Islet precursor cell (in vitro differentiated cells): Measurements from ENCODE around the gene CYP3A5.
A peak's percentile ranks its signal among the peaks of the same experiment; 100 is the strongest.
"Not testable (repeated sequence)": the region's sequence is repeated elsewhere in the genome, so short reads cannot be mapped to it uniquely, and the experiment has no call there.

Experiments used
- DNase-seq: peaks from one replicate; pipeline ENCODE4 v3.0.0-alpha.2; 2018

CYP3A5 gene

GRCh38 chr7:99679400-99680191 lies at the start of gene CYP3A5:
CYP3A5 (minus strand) TSS chr7:99679996; CDS start chr7:99679896, 100 bp downstream.
- DNase-seq: no peak

- DNase-seq: no peak
These were observed 48.8 kb upstream of the CYP3A5 start for GRCh38 chr7:99728615-99729014.

- DNase-seq: not testable (repeated sequence)
These were observed 43.4 kb upstream of the CYP3A5 start for GRCh38 chr7:99723201-99723600.

GRCh38 chr7:99720800-99721595 lies 41.2 kb upstream of the CYP3A5 start:
- DNase-seq: no peak

GRCh38 chr7:99719996-99720769 lies 40.4 kb upstream of the CYP3A5 start:
- no peak for DNase-seq

GRCh38 chr7:99713995-99714570 lies 34.3 kb upstream of the CYP3A5 start:
- no peak for DNase-seq

- DNase-seq: no peak
These were observed 30.2 kb upstream of the CYP3A5 start for GRCh38 chr7:99709838-99710578.

DNA sequence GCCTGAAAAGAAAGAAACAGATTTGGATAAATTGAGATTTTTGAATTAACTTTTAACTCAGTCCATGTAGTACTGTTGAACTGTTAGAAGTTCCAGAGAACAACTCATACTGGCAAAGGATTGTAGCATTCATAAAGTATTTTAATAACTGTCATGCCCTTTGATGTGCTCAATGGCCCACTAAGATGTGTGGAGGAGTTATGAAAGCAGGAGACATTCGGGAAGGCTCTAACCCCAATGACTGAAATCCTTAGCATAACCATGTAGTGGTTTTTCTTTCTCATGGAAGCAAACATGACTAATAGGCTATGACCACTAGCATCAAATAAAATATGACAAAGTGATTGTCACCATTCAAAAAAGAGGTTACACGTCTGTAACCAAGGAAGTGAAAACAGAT lies 29.5 kb upstream of the CYP3A5 start:
- DNase-seq: no peak

DNA sequence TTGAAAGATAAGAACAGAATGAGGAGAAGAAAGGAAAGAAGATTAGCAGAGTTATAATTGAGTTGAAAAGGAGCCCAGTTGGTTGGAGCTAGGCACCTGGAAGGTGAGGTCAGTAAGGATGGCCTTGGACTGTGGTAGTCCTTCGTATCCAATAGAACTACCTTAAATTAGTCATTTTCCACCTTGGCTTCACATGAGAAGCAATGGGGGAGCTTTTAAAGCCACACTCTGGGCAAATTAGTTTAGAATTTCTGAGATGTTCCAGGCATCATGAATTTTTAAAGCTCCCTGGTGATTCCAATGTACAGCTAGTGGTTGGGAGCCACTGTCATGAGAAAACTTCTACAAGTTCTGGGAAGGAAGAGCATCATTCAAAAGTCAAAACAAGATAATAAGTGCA lies 27.3 kb upstream of the CYP3A5 start:
- no peak for DNase-seq

GRCh38 chr7:99699946-99700345 lies 20.1 kb upstream of the CYP3A5 start:
- no peak for DNase-seq

DNA sequence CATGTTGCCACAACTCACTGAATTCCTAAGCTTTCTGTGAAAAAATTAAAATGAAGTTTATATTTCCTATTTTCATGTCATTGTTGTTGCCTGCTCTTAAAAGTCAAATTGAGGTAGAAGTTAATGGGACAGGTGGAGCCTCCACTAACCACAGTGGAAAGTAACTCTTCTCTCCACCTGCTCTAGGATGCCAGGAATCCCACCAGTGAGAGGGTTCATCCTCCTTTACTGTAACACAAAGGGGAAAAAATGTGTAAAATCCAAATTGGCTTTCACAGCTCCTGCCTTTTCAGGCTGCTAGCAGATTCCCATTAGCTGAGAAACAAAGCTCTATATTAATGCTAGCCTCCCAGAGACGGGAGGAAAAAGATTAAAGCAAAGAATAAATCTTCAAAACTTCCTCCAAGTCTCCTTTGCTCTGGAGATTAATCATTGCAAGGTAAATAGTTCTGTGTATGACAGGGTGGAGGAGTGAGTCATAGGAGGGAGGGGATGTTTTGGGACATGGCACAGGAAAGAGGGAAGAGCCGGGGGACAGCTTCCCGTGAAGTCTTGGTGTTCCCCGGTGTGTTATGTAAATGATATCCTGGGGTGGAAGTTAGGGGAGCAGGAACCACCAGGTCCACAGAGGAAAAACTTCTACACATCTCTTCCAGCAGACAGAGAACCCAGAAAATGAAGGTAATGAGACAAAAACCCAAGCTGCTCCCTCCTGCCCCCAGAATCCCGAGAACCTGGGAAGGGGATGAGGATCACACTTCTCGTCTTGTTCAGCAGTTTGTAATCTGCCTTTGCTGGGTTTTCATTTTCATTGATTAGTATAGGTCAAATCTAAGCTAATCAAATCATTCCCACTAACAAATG lies 19.3 kb upstream of the CYP3A5 start:
- not testable (repeated sequence) for DNase-seq

- no peak for DNase-seq
These were observed 15.1 kb upstream of the CYP3A5 start for GRCh38 chr7:99694912-99695304.

DNA sequence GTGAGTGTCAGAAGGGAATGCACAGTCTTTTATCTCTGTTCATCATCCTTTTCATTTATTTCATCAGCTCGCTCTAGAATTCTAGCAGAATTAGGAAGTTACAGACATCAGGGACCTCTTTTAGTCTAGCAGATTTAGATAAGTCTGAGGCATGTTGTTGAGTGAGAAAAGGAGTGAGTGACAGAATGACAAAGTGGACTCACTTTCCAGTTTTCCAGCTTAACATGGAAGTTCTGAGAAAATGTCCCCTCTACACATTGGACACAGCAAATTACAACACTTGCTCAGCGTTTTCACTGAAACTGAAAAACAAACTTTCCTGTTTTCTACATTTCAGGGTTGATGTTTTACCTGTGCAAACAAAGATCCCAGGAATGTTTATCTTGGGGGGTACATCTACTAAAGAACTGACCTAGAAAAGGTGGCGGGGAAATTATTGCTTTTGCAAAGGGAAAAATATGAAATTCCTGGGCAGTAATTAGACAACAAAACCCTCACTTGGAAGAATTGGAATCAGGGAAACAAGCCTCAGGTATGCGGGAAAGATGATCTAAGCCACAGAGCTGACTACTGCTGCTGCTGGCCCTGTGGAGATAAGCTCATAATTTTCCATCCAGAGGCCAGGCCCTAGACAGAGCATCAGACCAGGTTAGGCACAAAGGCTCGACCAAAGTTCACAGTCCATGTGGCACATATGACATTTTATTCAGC lies 14.6 kb upstream of the CYP3A5 start:
- DNase-seq: no peak

GRCh38 chr7:99693427-99694200 lies 13.8 kb upstream of the CYP3A5 start:
- DNase-seq: peak; percentile 92

DNA sequence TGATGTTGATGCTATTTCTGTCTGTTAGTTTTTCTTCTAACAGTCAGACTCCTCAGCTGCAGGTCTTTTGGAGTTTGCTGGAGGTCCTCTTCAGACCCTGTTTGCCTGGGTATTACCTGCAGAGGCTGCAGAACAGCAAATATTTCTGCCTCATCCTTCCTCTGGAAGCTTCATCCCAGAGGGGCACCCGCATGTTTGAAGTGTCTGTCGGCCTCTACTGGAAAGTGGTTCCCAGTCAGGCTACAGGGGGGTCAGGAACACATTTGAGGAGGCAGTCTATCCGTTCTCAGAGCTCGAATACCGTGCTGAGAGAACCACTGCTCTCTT lies 13.3 kb upstream of the CYP3A5 start:
- no peak for DNase-seq

- not testable (repeated sequence) for DNase-seq
These were observed 12.8 kb upstream of the CYP3A5 start for GRCh38 chr7:99692563-99692962.

GRCh38 chr7:99691658-99692057 lies 11.9 kb upstream of the CYP3A5 start:
- not testable (repeated sequence) for DNase-seq

- not testable (repeated sequence) for DNase-seq
These were observed 11.1 kb upstream of the CYP3A5 start for GRCh38 chr7:99690918-99691317.

DNA sequence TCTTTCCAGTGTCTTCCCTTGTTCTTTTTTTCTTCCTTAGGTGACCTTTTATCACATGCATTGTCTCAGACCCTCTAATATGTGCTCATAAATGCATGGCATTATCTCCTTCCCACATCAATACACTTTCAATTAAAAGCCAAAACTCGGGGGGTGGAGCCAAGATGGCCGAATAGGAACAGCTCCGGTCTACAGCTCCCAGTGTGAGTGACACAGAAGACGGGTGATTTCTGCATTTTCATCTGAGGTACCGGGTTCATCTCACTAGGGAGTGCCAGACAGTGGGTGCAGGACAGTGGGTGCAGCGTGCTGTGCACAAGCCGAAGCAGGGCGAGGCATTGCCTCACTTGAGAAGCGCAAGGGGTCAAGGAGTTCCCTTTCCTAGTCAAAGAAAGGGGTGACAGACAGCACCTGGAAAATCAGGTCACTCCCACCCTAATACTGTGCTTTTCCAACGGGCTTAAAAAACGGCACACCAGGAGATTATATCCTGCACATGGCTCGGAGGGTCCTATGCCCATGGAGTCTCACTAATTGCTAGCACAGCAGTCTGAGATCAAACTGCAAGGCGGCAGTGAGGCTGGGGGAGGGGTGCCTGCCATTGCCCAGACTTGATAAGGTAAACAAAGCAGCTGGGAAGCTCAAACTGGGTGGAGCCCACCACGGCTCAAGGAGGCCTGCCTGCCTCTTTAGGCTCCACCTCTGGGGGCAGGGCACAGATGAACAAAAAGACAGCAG lies 6.2 kb upstream of the CYP3A5 start:
- DNase-seq: not testable (repeated sequence)
